Pulmonary artery endothelial cell (primary cell): ENCODE data around the gene ASPM. TPM values are rescaled to one million over a fixed set of nuclear protein-coding genes. Genes with fewer than 3 reads are reported as not detected.
"Not testable (repeated sequence)": the region's sequence is repeated elsewhere in the genome, so short reads cannot be mapped to it uniquely, and the experiment has no call there.

Experiments used
- DNase-seq: peaks from one replicate; pipeline ENCODE4 v3.0.0-alpha.2; 2011; ENCODE audit warnings: low read depth, low spot score
- total RNA-seq: library from RNA; depleted of rRNA; stranded (reverse); fragments of >200 nt; gene quantifications from 2 replicates; pipeline ENCODE4 v1.2.3, GENCODE V29; 2014

ASPM gene
- total RNA-seq, 1 donor from 2014 or later, result 27.8 TPM

DNA sequence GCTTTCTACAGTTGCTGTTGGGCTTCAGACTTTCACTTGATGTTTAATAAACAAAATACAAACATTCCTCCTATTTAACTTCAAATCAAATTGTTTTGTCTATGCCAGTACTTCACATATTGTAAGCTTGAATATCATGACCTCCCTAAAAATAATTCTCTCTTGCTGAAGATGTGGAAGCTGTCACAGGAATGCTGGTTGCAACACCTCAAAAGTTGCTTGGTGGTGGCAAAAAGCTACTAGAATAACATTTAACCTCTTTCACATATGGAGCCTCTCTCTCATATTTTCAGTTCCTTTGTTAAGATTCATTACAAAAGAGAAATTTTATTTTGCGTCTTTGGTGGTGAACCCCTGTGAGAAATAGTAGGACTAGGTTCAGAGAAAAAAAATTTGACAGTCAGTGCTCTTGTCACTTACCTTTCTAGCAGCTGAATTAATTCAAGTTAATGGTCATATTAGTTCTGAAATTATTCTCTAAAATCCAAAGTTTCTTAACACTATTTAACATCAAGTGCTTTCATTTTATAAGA is 53.9 kb downstream of the ASPM start:
- no peak for DNase-seq

GRCh38 chr1:197083474-197083873 is 63.0 kb downstream of the ASPM start:
- no peak for DNase-seq

DNA sequence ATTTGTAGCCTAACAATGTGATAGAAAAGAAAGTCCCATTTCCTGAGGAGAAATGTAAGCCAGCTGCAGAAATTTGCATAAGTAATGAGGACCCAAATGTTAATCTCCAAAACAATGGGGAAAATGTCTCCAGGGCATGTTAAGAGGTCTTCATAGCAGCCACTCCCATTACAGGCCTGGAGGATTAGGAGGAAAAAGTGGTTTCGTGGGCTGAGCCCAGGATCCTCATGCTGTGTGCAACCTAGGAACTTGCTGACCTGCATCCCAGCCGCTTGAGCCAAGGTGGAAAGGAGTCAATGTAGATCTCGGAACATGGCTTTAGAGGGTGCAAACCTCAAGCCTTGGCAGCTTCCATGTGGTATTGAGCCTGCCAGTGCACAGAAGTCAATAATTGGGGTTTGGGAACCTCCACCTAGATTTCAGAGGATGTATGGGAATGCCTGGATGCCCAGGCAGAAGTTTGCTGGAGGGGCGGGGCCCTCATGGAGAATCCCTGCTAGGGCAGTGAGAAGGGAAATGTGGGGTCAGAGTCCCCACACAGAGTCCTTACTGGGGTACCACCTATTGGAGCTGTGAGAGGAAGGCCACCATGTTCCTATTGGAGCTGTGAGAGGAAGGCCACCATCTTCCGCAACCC is 65.2 kb downstream of the ASPM start:
- no peak for DNase-seq

DNA sequence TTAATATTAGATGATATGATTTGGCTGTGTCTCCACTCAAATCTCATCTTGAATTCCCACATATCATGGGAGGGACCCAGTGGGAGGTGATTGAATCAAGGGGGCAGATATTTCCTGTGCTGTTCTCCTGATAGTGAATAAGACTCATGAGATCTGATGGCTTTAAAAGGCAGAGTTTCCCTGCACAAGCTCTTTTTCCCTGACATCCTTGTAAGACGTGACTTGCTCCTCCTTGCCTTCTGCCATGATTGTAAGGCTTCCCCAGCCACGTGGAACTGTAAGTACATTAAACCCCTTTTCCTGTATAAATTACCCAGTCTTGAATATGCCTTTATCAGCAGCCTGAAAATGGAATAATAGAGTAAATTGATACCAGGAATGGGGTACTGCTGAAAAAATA is 66.1 kb downstream of the ASPM start:
- DNase-seq, result no peak

DNA sequence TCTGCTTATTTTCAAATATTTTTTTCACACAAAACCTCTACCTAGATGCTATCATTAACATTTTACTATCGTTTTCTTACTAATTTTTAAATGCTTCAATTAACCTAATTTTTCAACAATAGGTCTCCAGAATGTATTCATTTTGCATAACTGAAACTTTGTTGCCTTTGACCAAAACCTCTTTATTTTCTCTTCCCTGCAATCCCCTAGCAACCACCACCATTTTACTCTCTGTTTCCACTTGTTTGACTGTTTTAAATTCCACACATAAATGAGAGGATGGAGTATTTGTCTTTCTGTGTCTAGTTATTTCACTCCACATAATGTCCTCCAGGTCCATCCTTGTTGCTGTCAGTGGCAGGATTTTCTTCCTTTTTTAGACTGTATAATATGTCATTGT is 69.9 kb downstream of the ASPM start:
- DNase-seq, result no peak

- DNase-seq, result no peak
Measured at GRCh38 chr1:197073978-197074377, 72.5 kb downstream of the ASPM start.

DNA sequence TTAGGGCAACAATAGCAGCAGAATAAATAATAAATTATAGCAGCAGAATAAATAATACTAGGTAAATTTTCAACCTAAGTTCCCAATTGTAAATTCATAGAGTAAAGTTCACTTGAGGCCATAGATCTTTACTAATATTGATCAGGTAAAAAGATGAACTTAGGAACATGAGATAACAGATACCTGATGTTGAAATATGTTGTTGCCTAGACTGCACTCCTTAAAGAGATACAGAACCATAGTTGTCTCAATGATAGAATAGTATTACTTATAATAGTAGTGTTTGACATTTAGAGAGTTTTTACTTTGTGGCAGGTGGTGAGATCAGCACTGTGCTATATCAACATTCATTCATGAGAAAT is 79.0 kb downstream of the ASPM start:
- no peak for DNase-seq

DNA sequence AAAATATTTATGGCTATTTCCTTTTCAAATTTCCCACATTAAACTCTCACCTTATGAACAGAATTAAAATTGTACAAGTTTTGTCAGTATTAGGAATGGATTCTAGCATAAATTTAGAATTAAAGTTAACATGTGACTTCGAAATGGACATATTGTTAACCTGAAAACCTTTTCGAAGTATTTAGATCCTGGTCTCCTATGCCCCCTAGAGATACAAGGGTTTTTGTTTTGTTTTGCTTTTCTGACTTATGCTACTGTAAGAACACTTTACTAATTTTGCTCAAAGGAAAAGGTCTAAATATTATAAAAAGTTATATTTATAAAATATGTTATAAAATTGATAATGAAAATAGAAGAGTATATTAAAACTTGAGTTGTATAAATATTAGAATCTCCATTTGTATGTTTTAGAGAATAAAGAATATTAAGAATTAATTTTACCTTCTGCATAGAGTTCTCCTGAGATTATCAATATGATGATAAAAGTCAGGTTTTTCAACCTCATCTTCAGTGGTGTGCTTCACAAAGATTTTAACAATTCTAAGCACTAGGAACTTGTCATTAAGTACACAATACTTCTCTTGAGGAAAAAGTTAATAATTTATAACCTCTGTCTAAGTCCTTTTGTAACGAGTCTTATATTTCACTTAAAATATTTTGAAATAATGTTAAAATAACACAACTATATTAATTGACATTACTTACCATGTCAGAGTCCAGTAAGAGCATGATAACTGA is 79.6 kb downstream of the ASPM start, which contains the start of gene F13B:
F13B (minus strand) TSS at position 542 of the 738 bp plus-strand sequence; CDS start at position 505, 37 bp downstream.
- no peak for DNase-seq

GRCh38 chr1:197066277-197066676 is 80.2 kb downstream of the ASPM start:
- no peak for DNase-seq

DNA sequence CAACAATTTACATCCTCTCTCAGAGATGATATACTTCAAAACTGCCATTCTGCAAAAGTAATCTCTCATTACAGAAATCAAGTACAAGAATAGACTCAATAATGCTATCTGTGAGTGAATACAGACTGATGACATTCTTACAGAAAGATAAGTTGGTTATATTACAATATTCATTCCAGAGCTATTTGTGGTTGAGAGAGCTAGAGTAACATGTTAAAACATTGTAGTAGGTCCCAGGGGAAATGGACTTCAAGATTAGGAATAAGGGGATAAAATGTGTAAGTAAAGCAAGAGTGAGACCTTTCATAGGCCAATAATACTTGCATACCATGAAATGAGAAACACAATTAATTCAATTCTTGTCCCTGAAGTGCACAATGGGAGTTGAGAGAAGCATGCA is 80.9 kb downstream of the ASPM start:
- DNase-seq, result no peak

DNA sequence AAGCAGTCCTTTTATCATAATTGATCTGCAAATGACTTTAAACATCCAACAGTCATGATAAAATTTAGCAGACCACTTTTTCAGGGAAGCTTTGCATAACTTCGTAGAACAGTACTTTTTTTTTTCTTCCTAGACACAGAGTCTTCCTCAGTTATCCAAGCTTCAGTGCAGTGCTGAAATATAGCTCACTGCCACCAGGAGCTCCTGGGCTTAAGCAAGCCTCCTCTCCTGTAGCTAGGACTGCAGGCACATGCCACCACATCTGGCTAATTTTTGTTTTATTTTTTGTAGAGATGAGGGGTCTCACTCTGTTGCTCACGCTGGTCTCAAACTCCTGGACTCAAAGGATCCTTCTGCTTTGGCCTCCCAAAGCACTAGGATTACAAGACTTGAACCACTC is 83.3 kb downstream of the ASPM start:
- no peak for DNase-seq

DNA sequence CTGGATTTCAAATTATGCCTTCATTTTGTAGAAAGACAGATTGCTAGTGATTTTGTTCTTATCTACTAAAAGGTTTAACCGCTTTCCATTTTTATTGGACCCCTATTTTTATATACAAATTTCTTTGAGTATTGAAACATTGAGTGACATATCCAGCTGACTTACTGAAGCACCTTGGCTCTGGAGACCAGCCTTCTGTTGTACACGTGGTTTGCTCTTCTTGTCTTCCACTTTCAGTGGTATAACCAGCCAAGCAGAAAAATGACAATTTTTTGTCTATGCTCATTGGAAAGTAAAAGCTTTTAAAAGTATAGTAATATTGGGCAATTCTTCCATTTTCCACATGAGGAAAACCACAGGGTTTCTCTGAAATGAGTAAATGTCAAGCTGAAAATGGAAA is 83.8 kb downstream of the ASPM start:
- no peak for DNase-seq

DNA sequence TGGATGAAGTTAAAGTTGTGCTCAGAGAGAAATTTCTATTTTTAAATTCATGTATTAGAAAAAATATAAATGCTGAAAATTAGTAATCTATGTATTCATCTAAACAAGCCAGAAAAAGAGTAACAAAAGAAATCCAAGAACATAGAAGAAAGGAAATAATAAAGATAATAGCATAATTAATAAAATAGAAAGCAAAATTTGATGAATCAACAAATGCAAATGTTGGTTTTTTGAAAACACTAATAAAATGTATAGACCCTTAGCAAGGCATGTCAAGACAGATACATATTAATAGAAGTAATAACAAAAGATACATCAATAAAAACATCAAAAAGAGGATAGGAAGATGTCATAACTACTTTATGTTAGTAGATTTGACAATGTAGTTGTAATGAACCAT is 97.4 kb downstream of the ASPM start:
- no peak for DNase-seq

DNA sequence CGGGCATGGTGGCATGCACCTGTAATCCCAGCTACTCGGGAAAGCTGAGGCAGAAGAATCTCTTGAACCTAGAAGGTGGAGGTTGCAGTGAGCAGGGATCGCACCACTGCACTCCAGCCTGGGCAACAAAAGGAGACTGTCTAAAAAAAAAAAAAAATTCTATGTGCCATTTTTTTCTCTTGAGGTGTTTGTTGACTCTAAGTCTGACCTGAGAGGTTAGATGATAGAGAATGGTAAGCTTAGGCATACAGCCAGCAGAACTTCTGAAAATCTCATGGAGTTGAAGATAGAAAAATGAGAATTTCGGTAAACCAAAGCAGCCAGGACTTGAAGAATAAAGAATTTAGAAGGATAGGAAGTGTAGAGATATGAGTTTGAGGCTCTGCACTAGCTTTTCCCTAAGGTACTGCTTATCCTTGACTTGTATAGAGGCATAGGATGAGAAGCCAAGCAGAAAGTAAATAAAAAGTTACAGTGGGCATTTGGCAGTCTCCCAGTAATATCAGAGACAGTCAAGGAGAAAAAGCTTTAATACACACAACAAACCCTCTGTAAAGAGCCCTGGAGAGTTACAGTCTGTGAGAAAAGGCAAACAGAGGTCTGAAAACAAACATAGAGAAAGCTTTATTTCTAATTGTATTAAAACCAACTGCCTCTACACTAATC is 103.7 kb downstream of the ASPM start:
- DNase-seq, result no peak

GRCh38 chr1:197041486-197042353 is 104.7 kb downstream of the ASPM start:
- no peak for DNase-seq

GRCh38 chr1:197036861-197037260 is 109.6 kb downstream of the ASPM start:
- DNase-seq, result no peak

DNA sequence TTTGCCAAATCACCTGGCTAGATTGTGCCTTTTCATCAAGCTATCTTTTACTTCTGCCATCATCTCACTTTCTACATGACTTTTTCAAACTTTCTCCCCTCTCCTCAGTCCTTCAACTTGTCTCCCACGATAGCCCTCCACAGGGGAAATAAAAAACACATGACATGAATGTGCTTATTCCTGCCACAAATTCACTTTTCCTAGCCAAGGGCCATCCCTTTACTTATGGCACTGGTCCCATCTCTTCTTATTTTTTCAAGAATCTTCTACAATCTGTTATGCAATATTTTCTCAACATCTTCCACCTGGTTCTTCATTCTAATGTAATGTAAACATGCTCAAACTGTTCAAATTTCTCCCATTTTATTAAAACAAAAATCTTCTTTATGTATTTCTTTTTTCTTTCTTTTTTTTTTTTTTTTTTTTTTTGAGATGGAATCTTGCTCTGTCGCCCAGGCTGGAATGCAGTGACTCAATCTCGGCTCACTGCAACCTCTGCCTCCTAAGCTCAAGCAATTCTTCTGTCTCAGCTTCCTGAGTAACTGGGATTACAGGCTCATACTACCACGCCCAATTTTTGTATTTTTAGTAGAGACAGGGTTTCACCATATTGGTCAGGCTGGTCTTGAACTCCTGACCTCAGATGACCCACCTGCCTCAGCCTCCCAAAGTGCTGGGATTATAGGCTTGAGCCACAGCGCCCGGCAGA is 111.7 kb downstream of the ASPM start:
- DNase-seq, result not testable (repeated sequence)
